AG04450 (cell line): ENCODE results near the gene KCNJ5. TPM values are rescaled to one million over a fixed set of nuclear protein-coding genes. Genes with fewer than 3 reads are reported as not detected.

ENCODE experiments used
- CTCF ChIA-PET: fragments of 300-600, 350-600 bp; formaldehyde crosslinking; extraction: SDS; loops from one replicate; lab custom pipeline; 2022; ENCODE audit warnings: antibody characterized with exemption, inconsistent platforms; lab: Charles Lee
- POLR2A ChIA-PET: fragments of 350-600 bp; formaldehyde crosslinking; extraction: SDS; loops from one replicate; lab custom pipeline; 2021; ENCODE audit warnings: antibody characterized with exemption, inconsistent platforms; lab: Yijun Ruan, JAX
- DNase-seq: peaks from one replicate; pipeline ENCODE4 v3.0.0-alpha.2; 2011; ENCODE audit warnings: low read depth, low spot score
- H3K27ac ChIP-seq: one replicate; pipeline ENCODE4 v1.5.1; 2012; ENCODE audit warnings: low read depth, low read length, control low read depth
- H3K27me3 ChIP-seq: one replicate; pipeline ENCODE4 v1.6.0; 2012; ENCODE audit warnings: low read length; ENCODE audit not compliant: control insufficient read depth, insufficient read depth
- H3K4me3 ChIP-seq: 2 replicates; pipeline ENCODE4 v1.5.1; 2011; ENCODE audit warnings: mild to moderate bottlenecking, low read depth, low read length, control low read depth
- H3K9me3 ChIP-seq: 2 replicates; pipeline ENCODE4 v1.5.1; 2012; ENCODE audit warnings: low read length; ENCODE audit not compliant: control insufficient read depth, insufficient read depth
- CTCF ChIP-seq: IDR thresholded peaks from 2 replicates; pipeline ENCODE4 v1.5.1; 2011; ENCODE audit warnings: low read depth, low read length, control low read depth, inconsistent platforms
- polyA plus RNA-seq: library from polyadenylated mRNA; depleted of rRNA; stranded (reverse); fragments of >200 nt; gene quantifications from 2 replicates; pipeline ENCODE4 v1.2.3, GENCODE V29; 2011

The KCNJ5 gene
- polyA plus RNA-seq, 1 experiment, result not detected

DNA sequence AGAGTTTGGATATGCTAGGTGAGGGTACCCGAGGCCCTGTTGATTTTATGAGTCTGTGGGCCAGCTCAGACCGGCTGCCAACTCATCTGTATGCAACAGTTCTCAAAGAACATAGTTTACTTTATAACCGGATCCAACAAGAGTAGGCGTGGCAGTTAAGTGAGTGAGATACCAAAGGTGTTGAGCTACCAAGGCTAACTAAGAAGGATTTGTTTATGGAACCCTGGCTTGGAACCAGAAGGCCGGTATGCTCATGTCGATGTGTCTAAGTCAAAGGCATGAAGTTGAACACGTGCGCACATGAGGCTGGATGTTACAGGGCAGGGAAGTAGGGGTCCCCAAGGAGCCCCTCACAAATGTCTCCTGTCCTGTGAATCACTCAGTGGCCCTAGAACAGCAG is 23.9 kb upstream of the KCNJ5 start, which contains the start of gene KCNJ1:
Gene KCNJ1 (minus strand): TSS at position 20 of the 400 bp plus-strand sequence. CDS start 27,053 bp downstream, outside the sequence.
- H3K4me3 ChIP-seq, result no peak within 1 kb of the TSS
- H3K27ac ChIP-seq, result no peak within 1 kb of the TSS
- ChIA-PET CTCF (no interaction called here), POLR2A (no interaction called here)
- H3K27me3 ChIP-seq, result peaks cover 12% of the 10 kb centered on the region
- no peak for DNase-seq
- no peaks in the 10 kb centered on the region for H3K9me3 ChIP-seq
- no peak for TF ChIP-seq CTCF

DNA sequence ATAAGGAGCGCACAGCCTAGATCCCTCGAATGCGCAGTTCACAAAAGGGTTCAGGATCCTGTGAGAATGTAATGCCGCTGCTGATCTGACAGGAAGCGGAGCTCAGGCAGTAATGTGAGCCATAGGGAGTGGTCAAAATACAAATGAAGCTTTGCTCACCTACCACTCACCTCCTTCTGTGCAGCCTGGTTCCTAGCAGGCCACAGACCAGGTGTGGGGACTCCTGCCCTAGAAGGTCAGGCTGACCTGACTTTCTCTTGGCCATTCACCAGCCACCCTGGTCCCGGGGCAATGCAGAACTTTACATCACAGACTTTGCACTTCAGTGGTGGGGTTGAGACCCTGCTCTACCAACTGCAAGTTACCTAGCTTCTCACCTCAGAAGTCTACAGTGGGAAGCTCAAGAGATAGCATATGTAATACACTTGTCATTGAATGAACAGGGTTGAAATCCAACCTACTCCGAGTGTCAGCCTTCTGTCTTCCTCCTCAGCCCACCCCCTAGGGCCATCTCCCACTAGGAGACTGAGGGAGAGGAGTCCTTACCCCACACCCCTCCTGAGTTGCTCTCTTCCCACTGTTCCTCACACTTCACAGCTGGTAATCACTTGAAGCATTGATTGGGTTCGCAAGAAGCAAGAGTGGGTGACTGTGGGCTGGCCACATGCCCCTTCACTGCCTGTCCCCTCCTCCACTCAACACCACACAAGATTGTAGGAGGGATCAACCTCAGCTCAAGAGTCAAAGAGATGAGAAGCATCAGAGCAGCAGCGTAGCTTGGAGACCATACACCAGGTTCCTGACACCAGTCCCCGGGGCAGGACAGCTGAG is 22.1 kb upstream of the KCNJ5 start:
- no peak for DNase-seq
- POLR2A ChIA-PET, result no interaction called here
- Histone ChIP-seq H3K9me3 (no peaks in the 10 kb centered on the region), H3K27ac (no peak overlapping the region), H3K4me3 (no peak overlapping the region), H3K27me3 (peaks cover 17% of the 10 kb centered on the region)
- CTCF ChIA-PET, result interaction anchor here (0.6 to 0.7 kb wide), 2 partner anchors 16 to 36 kb away, joined by 3 to 6 read pairs; no protein-coding TSS in a partner anchor
- TF ChIP-seq CTCF, result no peak

DNA sequence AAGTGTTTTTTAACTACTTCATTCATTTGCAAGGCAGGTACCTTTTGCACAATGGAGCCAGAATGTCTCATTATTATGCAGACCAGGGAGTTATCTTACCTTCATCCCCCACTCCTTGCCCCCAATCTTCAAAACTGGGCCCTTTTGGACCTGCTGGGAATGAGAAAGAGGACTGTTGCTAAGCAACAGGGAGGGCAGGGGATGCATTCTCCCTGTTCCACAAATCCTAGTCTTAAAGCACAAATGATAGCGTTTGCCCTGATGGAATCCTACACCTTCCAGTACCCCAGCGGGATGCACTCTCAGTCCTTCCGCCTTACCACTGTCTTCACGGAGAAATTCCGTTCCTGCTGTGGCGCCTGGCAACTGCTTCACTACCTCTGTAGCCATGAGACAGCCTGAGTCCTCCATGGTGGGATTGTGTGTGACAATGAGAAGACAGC is 20.0 kb upstream of the KCNJ5 start:
- ChIA-PET CTCF (no interaction called here), POLR2A (no interaction called here)
- Histone ChIP-seq H3K27ac (no peak overlapping the region), H3K9me3 (no peaks in the 10 kb centered on the region), H3K27me3 (peaks cover 30% of the 10 kb centered on the region), H3K4me3 (no peak overlapping the region)
- no peak for DNase-seq
- TF ChIP-seq CTCF, result no peak

GRCh38 chr11:128872094-128872493 is 19.1 kb upstream of the KCNJ5 start:
- Histone ChIP-seq H3K9me3 (no peaks in the 10 kb centered on the region), H3K4me3 (no peak overlapping the region), H3K27ac (no peak overlapping the region), H3K27me3 (peaks cover 36% of the 10 kb centered on the region)
- POLR2A ChIA-PET, result no interaction called here
- no peak for DNase-seq
- CTCF ChIA-PET, result interaction anchor here (0.6 kb wide), 1 partner anchor 13 kb away, joined by 3 read pairs; no protein-coding TSS in a partner anchor
- no peak for TF ChIP-seq CTCF

- Histone ChIP-seq H3K27ac (no peak overlapping the region), H3K4me3 (no peak overlapping the region), H3K9me3 (no peaks in the 10 kb centered on the region), H3K27me3 (peaks cover 38% of the 10 kb centered on the region)
- ChIA-PET CTCF (interaction anchor here (0.6 kb wide), 1 partner anchor 13 kb away, joined by 3 read pairs; no protein-coding TSS in a partner anchor), POLR2A (no interaction called here)
- DNase-seq, result no peak
- TF ChIP-seq CTCF, result no peak
Measured at GRCh38 chr11:128872594-128872993, 18.6 kb upstream of the KCNJ5 start.
